RKO (cell line): Measurements from ENCODE around the gene ADARB1.
"Not testable (repeated sequence)": the region's sequence is repeated elsewhere in the genome, so short reads cannot be mapped to it uniquely, and the experiment has no call there.

Source experiments
- DNase-seq: peaks from one replicate; pipeline ENCODE4 v3.0.0-alpha.2; 2016; ENCODE audit warnings: low spot score

The ADARB1 gene

DNA sequence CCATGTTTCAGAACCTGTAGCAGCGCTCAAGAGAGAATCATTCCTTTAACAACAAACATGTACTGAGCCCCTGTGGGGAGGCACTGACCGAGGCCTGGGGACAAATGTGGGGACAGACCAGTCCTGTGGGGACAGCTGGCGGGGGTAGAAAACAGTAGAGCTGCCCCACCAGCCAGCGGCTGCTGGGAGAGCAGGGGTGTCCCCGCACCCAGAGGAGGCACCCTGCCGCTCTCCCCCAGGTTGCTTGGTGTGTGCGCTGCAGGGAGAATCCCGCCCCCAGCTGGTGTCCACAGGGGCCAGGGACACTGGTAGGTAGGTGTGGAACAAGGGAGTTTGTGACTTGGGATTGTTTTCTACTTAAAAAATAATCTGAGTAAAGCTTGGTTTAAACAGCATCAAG lies 62.1 kb downstream of the ADARB1 start:
- no peak for DNase-seq

DNA sequence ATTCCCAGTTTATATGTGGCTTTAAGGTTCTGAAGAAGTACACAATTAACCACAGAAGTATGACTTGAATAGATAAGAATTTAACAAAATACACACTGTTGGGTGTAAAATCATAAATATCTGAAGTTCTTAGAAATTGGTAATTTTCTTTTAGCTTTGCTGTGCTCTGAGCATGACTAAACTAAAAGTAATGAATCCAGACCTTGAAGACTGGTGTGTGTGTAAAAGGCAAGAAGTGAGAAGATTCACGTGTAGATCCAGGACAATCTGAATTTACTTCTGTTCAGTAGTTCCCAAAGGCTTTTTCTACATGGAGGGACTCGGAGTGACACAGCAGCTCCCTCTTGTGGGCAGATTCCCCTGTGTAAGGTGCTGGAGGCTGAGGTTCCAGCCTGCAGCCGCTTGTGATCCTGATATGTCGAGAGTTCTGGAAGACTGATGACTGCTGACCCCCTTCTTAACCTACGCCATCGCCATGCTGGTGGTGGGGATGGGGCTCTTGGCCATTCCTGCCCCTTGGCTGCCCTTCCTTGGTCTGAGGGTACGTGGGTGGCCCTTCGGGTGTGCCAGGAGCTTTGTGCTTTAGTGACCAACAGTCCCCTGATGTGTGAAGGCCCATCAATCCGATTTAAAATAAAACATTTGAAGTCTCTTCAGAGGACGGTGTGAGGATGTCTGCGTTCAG lies 62.7 kb downstream of the ADARB1 start:
- DNase-seq, result peak; percentile 82

DNA sequence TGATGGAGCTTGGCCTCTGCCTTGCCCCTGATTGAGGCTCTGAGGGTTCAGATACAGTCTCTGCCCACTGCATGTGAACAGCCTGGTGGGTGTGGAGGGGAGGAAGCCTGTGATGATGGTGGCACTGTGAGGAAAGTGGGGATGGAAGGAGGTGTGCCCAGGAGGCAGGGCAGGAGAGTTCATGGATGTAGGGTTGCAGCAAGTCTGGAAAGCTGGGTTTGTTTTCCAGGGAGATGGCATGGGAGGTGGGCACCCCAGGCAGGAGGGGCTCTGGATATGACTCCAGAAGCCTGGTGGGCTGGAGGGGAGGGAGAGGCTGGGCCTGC lies 63.2 kb downstream of the ADARB1 start:
- no peak for DNase-seq

DNA sequence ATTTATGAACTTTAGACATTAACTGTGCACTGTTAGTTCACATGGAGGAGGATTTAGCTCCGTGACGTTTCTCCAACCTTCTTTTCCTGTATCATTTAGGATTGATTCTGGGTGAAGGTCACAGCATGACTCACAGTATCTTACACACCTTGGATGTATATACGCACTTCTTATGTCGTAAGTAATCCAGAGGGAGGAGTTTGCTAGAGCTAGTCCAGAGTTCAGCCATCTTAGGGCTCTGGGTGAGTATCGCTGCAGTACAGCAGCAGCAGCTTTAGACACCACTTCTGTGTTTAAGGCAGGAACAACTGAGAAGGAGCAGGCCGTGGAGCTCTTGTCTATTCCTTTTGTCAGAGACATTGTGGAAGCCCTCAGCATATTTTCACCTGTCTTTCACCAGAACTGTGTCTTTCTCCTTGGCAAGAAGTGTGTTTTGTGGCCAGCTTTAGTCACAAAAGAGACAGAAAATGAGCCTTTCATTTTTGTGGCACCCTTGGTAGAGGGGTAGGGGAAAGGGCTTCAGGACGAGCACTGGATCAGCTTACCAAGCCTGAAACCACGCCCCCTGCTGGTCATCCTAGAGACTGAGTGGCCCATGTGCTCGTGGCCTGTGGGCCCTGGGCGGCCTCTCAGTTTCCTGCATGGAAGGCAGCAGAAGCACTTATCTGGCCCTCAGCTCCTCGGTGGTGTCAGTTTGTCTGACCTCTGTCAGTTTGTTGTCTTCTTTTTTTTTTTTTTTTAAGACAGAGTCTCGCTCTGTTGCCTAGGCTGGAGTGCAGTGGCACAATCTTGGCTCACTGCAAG lies 64.0 kb downstream of the ADARB1 start:
- peak; percentile 50 for DNase-seq

DNA sequence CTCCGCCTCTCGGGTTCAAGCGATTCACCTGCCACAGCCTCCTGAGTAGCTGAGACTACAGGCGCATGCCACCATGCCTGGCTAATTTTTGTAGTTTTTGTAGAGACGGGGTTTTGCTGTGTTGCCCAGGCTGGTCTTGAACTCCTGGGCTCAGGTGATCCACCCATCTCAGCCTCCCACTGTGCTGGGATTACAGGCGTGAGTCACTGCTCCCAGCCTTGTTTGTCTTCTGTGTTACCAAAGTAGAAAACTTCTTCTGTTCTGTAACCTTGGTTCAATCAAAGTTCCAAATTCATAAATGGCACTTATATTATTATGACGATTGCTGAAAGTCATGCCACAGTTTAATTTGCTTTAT lies 64.6 kb downstream of the ADARB1 start:
- DNase-seq, result not testable (repeated sequence)

DNA sequence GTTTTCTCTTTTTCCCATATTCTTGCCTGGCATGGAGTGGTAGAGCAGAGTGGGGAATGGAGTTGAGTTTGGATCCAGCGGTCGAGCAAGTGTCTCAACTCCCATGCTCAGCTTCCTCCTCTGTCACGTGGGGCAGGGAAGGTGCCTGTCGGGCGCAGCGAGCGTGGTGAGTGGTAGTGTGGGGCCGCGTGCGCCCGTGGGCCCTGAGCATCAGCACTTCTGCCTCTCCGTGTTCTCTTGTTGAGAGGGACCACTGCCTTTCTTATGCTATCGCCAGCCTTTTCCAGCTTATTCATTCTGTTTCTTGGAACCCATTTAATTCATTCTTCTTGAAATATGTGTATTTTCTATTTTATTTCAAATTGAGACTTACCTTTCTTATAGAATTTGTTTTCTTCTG lies 65.1 kb downstream of the ADARB1 start:
- DNase-seq, result no peak

DNA sequence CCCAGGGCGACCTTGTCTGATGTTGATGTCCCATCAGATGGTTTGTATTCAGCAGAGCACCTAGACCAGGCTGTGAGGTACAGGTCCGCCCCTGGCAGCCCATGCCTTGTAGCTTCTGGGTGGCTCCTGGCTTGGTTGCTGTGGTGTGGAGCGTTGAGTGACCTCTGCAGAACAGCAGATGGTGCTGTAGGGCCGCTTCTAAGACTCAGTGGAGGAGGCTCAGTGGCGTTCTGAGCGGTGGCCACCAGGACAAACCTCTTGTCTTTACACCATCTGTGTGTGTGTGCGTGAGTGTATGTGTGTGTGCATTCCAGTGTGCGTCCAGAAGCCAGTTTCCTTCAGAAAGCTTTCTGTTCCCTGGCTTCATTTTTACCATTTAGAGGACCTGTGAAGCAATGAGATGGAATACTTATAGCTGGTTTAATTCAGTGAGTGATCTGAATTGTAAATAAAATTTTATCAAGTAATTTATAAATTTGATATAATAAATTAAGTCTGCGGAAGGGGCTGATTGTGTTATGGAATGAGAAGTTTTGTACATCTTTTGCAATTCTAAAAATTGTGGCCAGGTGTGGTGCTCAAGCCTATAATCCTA lies 66.1 kb downstream of the ADARB1 start:
- DNase-seq, result peak; percentile 91

DNA sequence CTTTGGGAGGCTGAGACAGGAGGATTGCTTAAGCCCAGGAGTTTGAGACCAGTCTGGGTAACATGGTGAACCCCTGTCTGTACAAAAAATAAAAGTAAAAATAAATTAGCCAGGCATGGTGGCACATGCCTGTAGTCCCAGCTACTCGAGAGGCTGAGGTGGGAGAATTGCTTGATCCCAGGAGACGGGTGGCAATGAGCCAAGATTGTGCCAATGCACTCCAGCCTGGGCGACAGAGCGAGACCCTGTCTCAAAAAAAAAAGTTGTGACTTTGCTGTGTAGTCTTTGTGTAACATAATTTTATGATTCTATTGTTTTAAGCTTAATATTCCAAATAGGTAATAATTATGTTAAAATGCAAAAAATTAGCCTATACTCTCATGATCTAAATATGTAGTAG lies 66.6 kb downstream of the ADARB1 start:
- DNase-seq, result not testable (repeated sequence)

DNA sequence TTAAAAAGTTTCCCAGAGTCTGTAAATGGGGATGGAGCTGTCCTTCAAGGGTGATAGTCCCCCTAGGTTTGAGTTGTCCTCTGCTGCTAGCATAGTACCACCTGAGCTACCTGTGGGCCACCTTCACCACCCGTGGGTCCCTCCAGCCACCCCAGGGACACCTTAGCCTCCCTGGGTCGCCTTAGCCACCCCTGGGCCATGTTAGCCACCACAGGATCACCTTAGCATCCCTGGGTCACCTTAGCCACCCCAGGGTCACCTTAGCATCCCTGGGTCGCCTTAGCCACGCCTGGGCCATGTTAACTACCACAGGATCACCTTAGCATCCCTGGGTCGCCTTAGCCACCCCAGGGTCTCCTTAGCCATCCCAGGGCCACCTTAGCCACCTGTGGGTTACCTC lies 67.1 kb downstream of the ADARB1 start:
- DNase-seq, result no peak

DNA sequence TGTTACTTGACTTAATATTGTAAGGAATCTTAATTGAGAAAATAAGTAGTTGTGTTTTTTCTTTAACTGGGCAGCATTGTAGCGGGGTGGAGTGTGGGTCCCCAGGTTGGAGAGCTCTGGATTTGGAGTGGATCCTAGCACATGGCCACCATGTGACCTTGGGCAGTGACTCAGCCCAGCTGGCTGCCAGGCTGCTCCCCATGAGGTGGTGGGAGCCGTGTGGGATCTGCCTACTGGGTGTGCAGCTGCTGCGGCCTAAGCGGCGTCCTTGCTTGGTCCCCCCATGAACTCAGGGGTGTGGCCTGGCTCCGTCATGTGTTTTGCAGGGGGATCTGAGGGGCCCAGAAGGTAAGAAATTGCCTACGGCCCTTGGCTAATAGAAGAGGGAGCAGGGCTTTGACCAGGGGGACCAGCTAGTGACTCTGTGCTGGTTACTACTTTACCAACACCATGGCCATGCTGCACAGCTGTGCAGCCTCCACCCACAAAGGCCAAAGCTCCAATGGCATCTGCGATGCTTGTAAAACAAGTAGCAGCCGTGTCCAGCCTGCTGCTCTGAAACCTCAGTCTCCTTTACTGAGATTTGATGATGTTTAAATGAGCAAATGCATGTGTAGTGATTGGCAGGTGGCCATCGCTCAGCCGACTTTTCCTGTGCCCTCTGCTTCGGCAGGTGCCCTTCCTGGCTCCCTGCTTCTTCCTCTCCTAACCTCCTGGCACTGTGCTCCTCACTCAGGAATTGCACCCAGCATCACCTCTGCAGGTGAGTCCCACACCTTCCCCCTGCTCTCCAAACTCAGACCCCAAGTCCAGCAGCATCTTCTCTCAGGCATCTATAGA lies 68.3 kb downstream of the ADARB1 start:
- no peak for DNase-seq

DNA sequence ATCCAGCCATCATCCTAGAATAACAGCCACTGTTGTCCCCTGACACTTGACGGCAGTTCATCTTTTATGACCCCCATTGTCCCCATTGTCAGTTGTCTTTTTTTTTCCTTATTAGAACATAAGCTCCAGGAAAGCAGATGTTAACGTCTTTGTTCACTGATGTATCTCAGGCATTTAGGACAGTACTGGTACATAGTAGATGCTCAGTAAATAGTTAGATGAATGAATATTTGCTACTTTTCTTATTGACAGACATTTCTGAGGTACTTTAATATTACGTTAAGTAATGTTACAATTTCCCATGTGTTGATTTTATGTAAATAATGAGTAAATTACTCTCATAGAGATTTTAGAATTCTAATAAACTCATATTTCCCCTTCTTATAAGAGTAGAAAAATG lies 69.5 kb downstream of the ADARB1 start:
- no peak for DNase-seq

DNA sequence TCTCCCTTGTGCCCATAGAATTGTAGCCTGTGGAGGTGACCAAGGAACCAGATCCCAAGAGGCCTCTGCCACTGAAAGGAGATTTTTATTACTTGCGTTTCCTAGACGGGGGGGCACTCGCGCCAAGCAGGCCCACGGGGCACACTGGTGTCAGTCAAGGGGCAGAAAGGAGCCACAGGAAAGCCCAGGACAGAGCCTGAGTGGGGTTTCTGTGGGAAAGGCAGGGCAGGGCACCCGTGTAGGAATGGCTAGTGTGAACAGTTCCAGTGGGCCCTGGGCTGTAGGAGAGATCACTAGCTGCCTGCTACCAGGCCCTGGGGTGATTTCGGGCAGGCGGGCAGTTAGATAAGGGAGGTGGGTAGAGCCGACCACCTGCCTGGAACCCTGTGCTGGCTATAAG lies 70.8 kb downstream of the ADARB1 start:
- DNase-seq, result no peak

DNA sequence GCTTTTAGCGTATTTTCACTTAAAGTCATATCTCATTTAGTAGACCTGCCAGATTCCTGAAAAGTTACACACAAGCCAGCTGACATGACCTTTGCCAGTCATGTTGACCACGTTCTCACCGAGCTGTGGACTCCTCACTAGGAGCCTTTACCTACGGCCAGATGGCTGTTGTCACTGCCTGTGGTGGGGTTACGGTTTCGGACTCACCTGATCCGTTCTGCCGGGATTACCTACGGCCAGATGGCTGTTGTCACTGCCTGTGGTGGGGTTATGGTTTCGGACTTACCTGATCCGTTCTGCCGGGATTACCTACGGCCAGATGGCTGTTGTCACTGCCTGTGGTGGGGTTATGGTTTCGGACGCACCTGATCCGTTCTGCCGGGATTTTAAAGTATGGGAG lies 71.5 kb downstream of the ADARB1 start:
- not testable (repeated sequence) for DNase-seq

DNA sequence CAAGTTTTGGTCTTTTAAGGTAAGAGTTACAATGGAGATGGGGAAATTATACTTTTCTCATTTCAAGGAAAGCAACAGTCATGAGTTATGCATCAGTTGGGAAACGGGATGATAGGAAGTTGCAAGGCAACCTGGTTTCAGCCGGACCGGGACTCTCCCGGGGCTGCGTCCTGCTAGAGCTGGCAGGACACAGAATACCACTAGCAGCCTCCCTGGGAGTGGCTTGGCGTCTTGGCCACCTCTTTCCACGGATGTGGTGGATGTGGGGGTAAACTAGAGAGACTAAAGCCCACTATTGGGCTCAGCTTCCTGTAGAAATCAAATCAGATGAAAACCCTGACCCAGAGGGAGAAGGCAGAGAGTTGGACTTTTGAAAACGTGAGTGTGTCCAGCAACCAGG lies 71.9 kb downstream of the ADARB1 start:
- no peak for DNase-seq

DNA sequence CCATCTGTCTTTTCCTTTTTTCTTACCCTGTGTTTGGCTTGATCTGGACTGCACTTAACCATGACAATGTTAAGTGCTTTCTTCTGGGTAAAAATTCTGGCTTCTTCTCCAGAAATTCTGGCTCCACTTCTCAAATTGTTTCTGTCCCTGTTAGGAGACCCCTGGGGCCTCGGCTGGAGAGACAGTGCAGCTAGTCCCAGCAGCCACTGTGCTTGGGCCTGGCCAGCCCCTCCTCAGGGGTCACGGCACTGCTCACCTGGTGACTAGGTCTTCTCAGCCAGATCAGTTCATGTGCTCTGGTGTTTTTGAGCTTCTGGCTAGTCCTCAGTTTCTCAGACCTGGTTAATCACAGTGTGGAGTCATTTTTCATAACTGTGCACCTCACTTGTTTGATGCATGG lies 72.4 kb downstream of the ADARB1 start:
- no peak for DNase-seq

DNA sequence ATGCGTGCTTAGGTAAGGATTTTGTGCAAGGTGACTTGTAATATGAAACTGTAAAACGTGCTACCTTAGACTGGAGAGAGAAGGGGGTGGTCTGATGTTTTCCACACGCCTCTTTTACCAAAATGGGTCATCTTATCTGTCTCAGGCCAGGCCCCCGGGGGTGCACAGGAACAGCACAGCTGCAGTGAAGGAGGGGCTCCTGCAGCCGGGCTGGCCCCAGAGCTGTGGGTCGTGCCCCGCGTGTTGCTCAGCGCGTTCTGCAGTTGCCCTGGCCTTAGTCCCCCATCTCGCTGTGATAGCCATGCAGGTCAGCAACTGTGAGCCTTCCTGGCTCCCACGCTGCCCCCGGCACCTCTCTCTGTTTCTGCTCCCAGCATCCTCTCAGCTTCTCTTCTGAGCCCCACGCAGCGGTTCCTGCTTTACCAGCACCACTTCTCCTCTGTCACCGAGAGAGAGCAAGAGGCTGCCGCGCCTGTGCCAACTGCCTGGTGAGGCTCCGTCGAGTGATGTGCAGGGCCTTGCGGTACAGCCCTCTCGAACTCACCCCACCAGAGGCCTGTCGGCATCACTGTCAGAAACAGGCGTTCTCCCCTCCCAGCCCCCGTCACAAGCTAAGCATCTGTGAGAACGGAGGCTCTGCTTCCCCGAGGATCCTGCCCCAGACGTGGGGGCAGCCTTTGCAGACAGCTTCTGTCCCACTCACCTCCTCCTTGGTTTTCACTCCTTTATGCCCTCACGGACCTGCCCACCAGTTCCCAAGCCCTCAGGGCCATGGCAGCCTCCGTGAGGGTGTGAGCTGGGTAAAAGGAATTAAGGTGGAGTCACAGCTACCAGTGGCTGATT lies 73.3 kb downstream of the ADARB1 start:
- no peak for DNase-seq

DNA sequence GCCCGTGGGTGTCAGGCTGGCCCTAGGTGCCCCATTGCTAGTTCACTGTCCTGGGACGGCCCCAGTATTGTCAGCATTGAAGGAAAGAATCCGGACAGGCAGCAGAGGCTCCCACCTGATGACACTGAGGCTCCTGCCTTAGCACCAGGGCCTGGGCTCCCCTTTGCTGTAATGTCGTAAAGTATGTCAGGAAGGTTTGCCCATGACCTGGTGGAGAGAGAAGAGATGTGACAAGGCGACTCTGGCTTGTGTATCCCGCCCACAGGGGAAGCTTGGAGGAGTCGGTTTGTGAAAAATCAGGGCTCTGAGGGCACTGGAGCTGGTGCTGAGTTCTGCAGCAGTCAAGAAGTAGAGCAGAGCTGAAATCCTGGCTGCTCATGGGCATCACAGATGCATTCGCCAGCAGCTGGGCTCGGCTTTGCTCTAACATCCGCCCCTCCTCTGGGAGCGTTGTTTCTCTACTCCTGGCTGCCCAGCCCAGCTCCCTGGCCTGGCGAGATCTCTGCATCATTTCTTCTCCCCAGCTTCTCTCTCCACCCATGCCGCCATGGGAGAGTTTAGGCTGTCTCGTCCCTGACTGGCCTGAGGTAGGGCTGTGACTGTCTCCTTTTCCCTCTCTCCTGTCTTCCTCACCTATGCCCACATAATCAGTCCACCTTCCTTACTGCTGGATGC lies 74.1 kb downstream of the ADARB1 start:
- no peak for DNase-seq

DNA sequence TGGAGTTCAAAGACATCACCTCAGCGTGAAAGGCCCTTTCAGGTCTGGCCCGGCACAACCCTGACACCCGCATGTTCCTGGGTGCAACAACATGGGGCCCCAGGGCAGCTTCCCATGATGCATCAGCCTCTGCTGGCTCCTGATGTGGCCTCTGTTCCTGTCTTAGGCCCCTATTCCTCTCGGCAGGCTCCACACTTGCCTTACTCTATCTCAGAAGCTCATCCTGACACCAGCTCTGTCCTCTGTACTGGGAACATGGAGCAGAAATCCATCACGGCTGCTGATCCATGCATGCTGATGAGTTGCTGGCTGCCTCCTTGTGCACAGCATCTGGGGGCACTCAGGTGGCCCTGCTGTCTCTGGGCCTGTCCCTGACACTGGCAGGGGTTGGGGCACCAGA lies 74.6 kb downstream of the ADARB1 start:
- no peak for DNase-seq

DNA sequence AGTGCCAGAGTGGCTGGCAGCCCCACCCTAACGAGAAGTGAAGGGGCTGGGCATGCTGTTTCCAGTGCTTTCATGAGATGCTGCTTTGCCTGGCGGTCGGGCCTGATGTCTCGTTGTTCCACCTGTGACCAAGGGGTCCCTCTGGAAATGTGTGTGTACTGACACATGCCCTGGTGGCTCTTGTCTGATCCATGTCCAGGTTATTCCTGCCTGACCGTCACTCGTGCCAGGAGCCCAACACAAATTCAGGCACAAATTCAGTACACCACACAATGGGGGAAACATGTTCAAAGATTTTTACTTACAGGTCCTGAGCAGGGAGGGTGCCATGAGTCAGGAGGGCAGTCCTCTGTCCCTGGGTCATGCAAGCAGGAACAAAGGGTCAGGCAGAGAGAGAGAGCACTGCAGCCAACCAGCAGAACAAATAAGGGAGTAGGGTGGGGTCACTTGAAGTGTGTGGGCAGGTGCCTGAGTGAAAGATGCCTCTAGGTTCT lies 76.3 kb downstream of the ADARB1 start:
- DNase-seq, result no peak

DNA sequence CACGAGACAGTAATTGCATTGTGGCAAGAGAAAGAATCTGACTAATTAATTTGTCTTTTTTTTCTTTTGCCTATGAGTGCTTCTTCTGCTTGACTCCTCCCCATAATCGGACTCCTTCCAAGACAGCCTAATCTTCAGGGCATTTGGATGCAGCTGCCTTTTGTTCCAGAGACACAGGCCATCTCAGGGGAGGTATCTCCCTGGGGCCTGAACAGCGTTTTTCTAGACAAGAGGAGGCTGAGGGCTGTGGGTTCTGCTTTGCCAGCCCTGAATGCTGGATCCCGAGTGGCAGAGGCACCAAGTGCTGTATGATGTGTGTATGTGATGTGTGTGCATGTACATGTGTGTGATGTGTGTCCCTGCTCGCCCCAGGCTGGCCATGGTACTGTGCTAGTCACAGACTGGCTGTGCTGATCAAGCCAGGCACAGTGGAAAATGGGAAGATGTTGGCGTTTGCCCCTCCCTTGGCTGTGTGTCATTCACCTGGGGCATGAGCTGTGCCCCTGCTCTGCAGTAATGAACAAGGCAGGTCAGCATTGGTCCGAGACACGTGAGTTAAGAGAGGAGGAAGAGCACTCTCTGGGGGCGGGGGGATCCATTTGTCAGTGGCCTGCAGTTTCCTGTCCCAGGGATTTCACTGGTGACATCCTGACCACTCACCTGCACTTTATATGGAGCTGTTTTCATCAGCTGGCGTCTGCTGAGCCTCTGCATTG lies 77.2 kb downstream of the ADARB1 start:
- DNase-seq, result no peak
